Head of caudate nucleus (tissue), 42 donors: ENCODE measurements around the gene ALDH3B2.
"Not testable (repeated sequence)": the region's sequence is repeated elsewhere in the genome, so short reads cannot be mapped to it uniquely, and the experiment has no call there.

Source experiments
- DNase-seq, 42 donors: peaks; one replicate each; pipeline versions ENCODE4 v3.0.0 to v3.0.0-alpha.2; 2020 to 2021; ENCODE audit warnings: mixed read lengths in 7 of 42
- intact Hi-C: fragments of 100-400 bp; cut with DNase I; formaldehyde crosslinking; loops from one replicate; pipeline ENCODE4 v1.15.0; 2022

ALDH3B2 gene

GRCh38 chr11:67664696-67665540 is 9.5 kb downstream of the ALDH3B2 start:
- intact Hi-C loops: no loop called here
- DNase-seq: peak in 5 of 42 donors; percentile 6 to 22 (median 10)

- intact Hi-C loops: no loop called here
- DNase-seq: peak in 2 of 42 donors; percentile 4 to 17
These were observed 10.2 kb downstream of the ALDH3B2 start for GRCh38 chr11:67664213-67664585.

GRCh38 chr11:67663532-67664212 is 10.8 kb downstream of the ALDH3B2 start:
- peak in 6 of 42 donors; percentile 5 to 26 (median 12) for DNase-seq
- intact Hi-C loops: no loop called here

GRCh38 chr11:67662835-67663531 is 11.4 kb downstream of the ALDH3B2 start:
- peak in 7 of 42 donors; percentile 0 to 23 (median 7) for DNase-seq
- intact Hi-C loops: no loop called here

GRCh38 chr11:67662142-67662834 is 12.1 kb downstream of the ALDH3B2 start:
- intact Hi-C loops: no loop called here
- peak in 7 of 42 donors; percentile 1 to 16 (median 4) for DNase-seq

- intact Hi-C loops: not testable (repeated sequence)
These were observed 13.7 kb downstream of the ALDH3B2 start for GRCh38 chr11:67660752-67661151.

GRCh38 chr11:67659651-67660165 is 14.7 kb downstream of the ALDH3B2 start:
- intact Hi-C loops: not testable (repeated sequence)
- peak in 3 of 42 donors; percentile 7 to 22 (median 7) for DNase-seq

More at GRCh38 chr11:67660752-67661151, 13.7 kb downstream of the ALDH3B2 start:
- peak in 5 of 42 donors; percentile 3 to 14 (median 5) for DNase-seq

- intact Hi-C loops: no loop called here
- peak in 1 of 42 donors; percentile 5 for DNase-seq
These were observed 17.1 kb downstream of the ALDH3B2 start for GRCh38 chr11:67657300-67657699.

- intact Hi-C loops: no loop called here
- peak in 3 of 42 donors; percentile 4 to 25 (median 15) for DNase-seq
These were observed 18.0 kb downstream of the ALDH3B2 start for GRCh38 chr11:67656278-67656922.

GRCh38 chr11:67654225-67654624 is 20.2 kb downstream of the ALDH3B2 start:
- peak in 4 of 42 donors; percentile 1 to 13 (median 5) for DNase-seq
- intact Hi-C loops: no loop called here

GRCh38 chr11:67652965-67653845 is 21.2 kb downstream of the ALDH3B2 start:
- intact Hi-C loops: no loop called here
- peak in 3 of 42 donors; percentile 0 to 24 (median 8) for DNase-seq

- intact Hi-C loops: no loop called here
- no peak for DNase-seq
These were observed 22.2 kb downstream of the ALDH3B2 start for GRCh38 chr11:67651976-67652781.

- DNase-seq: no peak
- intact Hi-C loops: no loop called here
These were observed 24.6 kb downstream of the ALDH3B2 start for GRCh38 chr11:67649634-67650510.

GRCh38 chr11:67648796-67649613 is 25.4 kb downstream of the ALDH3B2 start:
- intact Hi-C loops: no loop called here
- DNase-seq: peak in 23 of 42 donors; percentile 18 to 57 (median 41)
